HepG2 (cell line): ENCODE results near the gene VAC14. TPM values are rescaled to one million over a fixed set of nuclear protein-coding genes. Genes with fewer than 3 reads are reported as not detected.
A peak's percentile ranks its signal among the peaks of the same experiment; 100 is the strongest.

Experiments
- CHD2 ChIP-seq: IDR thresholded peaks from 2 replicates; pipeline ENCODE4 v1.6.1; 2011; ENCODE audit warnings: low read depth, low read length, improper control_type of control experiment
- DMTF1 ChIP-seq: sonication (generic); formaldehyde crosslinking; IDR thresholded peaks from 2 replicates; pipeline ENCODE4 v1.4.0; 2020; ENCODE audit warnings: mild to moderate bottlenecking, missing genetic modification reagents
- FOXP1 ChIP-seq, 2 experiments: fragments of 450-650 bp in 1 of 2; IDR thresholded peaks; 2 replicates each; pipeline ENCODE4 v1.6.1; 2017 to 2018; ENCODE audit warnings: antibody characterized with exemption in 1 of 2
- GABPB1 ChIP-seq: IDR thresholded peaks from 2 replicates; pipeline ENCODE4 v1.6.1; 2016; ENCODE audit warnings: mild to moderate bottlenecking, missing genetic modification reagents, moderate library complexity, missing compliant biosample characterization
- NCOA5 ChIP-seq: sonication (generic); formaldehyde crosslinking; IDR thresholded peaks from 2 replicates; pipeline ENCODE4 v1.4.0; 2020; ENCODE audit warnings: missing genetic modification reagents
- RBM22 ChIP-seq: fragments of 200-400 bp; formaldehyde crosslinking; optimal IDR thresholded peaks from 2 replicates; pipeline ENCODE3; 2017; ENCODE audit warnings: mild to moderate bottlenecking, low read length, moderate library complexity
- SATB2 ChIP-seq: sonication (generic); formaldehyde crosslinking; IDR thresholded peaks from 2 replicates; pipeline ENCODE4 v1.5.0; 2020; ENCODE audit warnings: missing genetic modification reagents
- ZFYVE20 ChIP-seq: sonication (generic); formaldehyde crosslinking; IDR thresholded peaks from 2 replicates; pipeline ENCODE4 v1.8.0; 2023; ENCODE audit warnings: low read depth, mild to moderate bottlenecking, moderate library complexity, missing genetic modification reagents, borderline replicate concordance
- ZGPAT ChIP-seq: IDR thresholded peaks from 2 replicates; pipeline ENCODE4 v1.6.1; 2016; ENCODE audit warnings: mild to moderate bottlenecking
- ZMAT3 ChIP-seq: sonication (generic); formaldehyde crosslinking; conservative IDR thresholded peaks from 2 replicates; pipeline ENCODE4 v1.7.0; 2021; ENCODE audit warnings: missing genetic modification reagents
- ZNF18 ChIP-seq: sonication (generic); formaldehyde crosslinking; IDR thresholded peaks from 2 replicates; pipeline ENCODE4 v1.8.0; 2022; ENCODE audit warnings: mild to moderate bottlenecking, missing genetic modification reagents; ENCODE audit not compliant: insufficient replicate concordance
- ZNF335 ChIP-seq: sonication (generic); formaldehyde crosslinking; IDR thresholded peaks from 2 replicates; pipeline ENCODE4 v1.4.0; 2020; ENCODE audit warnings: missing genetic modification reagents
- ZNF414 ChIP-seq: sonication (generic); formaldehyde crosslinking; IDR thresholded peaks from 2 replicates; pipeline ENCODE4 v1.5.0; 2020; ENCODE audit warnings: missing genetic modification reagents
- ZNF615 ChIP-seq: sonication (generic); formaldehyde crosslinking; IDR thresholded peaks from 2 replicates; pipeline ENCODE4 v1.5.0; 2020; ENCODE audit warnings: mild to moderate bottlenecking, missing genetic modification reagents, borderline replicate concordance
- ZNF646 ChIP-seq: sonication (generic); formaldehyde crosslinking; IDR thresholded peaks from 2 replicates; pipeline ENCODE4 v1.9.0; 2021; ENCODE audit warnings: mild to moderate bottlenecking, missing genetic modification reagents
- ZNF672 ChIP-seq: sonication (generic); formaldehyde crosslinking; IDR thresholded peaks from 2 replicates; pipeline ENCODE4 v1.8.1; 2022; ENCODE audit warnings: missing genetic modification reagents
- ZNF724P ChIP-seq: sonication (generic); formaldehyde crosslinking; IDR thresholded peaks from 2 replicates; pipeline ENCODE4 v1.8.0; 2022; ENCODE audit warnings: missing genetic modification reagents, borderline replicate concordance
- polyA plus RNA-seq, 8 experiments: library from polyadenylated mRNA; depleted of rRNA in 3 of 8; stranded (reverse) in 7 of 8; unstranded in 1 of 8; fragments of >200 nt; fragmentation: Illumina TruSeq in 4 of 8; extraction: Trizol in 4 of 8; gene quantifications; 2 replicates each; pipeline versions ENCODE4 v1.2.1 to v1.2.3, GENCODE V29; 2011 to 2016; ENCODE audit warnings: low read depth in 4 of 8, missing spikeins in 1 of 8, mixed read lengths in 1 of 8; ENCODE audit not compliant: insufficient read depth in 1 of 8
- total RNA-seq, 5 experiments: library from RNA; depleted of rRNA; stranded (reverse); fragments of >200 nt; fragmentation: Illumina TruSeq; extraction: Trizol; gene quantifications; 2 replicates each; pipeline ENCODE4 v1.2.3, GENCODE V29; 2016; ENCODE audit warnings: low read depth in 1 of 5

Gene VAC14
- total and polyA plus RNA-seq, 2 of the 13 experiments (the other 11 are each of a cell fraction or from before 2014, with no cell fraction given), result 23.5 to 24.6 TPM

GRCh38 chr16:70656712-70657263 is 144.2 kb downstream of the VAC14 start (continued):
- TF ChIP-seq ZNF672 (CRISPR knock-in tag) (no peak; the same call in 1 of the 2 replicates), ZNF646 (CRISPR knock-in tag) (peak; percentile 69), ZFYVE20 (CRISPR knock-in tag) (peak; percentile 92; the same call in 1 of the 2 replicates), ZNF724P (CRISPR knock-in tag) (peak; percentile 97), NCOA5 (CRISPR knock-in tag) (no peak), ZNF335 (CRISPR knock-in tag) (peak; percentile 48; the same call in 1 of the 2 replicates), GABPB1 (peak; percentile 85), ZGPAT (CRISPR knock-in tag) (peak; percentile 76; the same call in 1 of the 2 replicates), DMTF1 (CRISPR knock-in tag) (no peak), FOXP1 (IDR thresholded peaks at IDR 0.05) (no peak), FOXP1 (CRISPR knock-in tag; IDR thresholded peaks at IDR 0.05) (no peak), ZNF414 (CRISPR knock-in tag) (peak; percentile 72; the same call in 1 of the 2 replicates), SATB2 (CRISPR knock-in tag) (no peak), RBM22 (no peak), ZMAT3 (CRISPR knock-in tag) (peak; percentile 86), ZNF615 (CRISPR knock-in tag) (no peak), CHD2 (no peak), ZNF18 (CRISPR knock-in tag) (no peak)
